ENCODE data around the gene RIPOR2.
"Not testable (repeated sequence)": the region's sequence is repeated elsewhere in the genome, so short reads cannot be mapped to it uniquely, and the experiment has no call there.

The RIPOR2 gene

GRCh38 chr6:24950218-24950941, 14.6 kb upstream of the RIPOR2 start:
- no peak for DNase-seq

DNA sequence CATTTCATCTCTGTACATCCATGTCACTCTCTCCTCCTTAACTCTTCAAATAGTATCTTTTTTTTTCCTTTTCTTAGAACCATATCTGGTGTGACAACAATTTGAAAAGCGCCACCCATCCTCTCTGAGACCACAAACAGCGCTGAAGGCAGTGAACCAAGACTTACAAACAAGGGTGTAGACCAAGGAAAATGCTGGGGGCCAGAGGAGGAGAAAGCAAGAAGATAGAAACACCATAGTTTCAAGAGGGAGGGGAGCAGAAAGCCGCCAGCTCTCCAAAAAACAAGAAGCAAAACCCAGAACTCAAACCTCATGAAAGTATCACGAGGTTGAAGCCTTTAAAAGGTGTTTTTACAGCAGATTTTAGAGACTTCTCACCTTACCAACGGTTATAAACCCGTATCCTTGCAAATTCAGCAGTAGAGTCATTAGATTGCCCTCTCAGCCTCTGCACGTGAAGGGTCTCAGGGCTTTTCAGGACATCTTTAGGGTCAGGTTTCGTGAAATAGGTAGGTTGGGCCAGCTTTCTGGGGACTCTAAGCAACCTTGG, 13.3 kb upstream of the RIPOR2 start:
- DNase-seq: peak; percentile 54

DNA sequence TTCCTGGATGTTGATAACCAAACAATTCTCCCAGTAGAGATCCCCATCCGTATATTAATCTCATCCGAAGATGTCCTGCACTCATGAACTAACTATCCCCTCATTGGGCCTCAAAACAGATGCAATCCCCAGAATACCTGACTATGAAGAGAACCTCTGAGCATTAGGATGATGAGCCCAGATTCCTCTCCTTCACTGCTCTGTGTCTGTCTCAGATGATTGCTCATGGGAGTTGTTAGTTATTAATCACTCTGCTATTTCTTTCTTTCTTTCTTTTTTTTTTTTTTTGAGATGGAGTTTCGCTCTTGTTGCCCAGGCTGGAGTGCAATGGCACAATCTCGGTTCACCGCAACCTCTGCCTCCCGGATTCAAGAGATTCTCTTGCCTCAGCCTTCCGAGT, 12.5 kb upstream of the RIPOR2 start:
- DNase-seq: not testable (repeated sequence)

DNA sequence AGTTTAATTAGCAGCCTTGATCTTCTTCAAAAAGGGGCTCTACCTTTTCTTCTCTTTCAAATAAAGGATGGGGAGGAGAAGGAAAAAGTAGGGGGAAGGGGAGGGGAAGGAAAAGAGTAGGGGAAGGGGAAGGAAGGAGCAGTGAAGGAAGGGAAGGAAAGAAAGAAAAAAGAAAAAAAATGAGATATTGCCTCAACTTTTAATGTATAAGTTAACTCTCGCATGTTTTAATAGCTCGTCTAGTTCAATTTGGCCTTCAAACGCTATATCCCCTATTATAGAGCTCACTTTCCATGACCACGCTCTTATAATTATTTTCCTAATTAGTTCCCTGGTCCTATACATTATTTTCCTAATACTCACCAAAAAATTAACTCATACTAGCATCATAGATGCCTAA, 11.9 kb upstream of the RIPOR2 start:
- no peak for DNase-seq

DNA sequence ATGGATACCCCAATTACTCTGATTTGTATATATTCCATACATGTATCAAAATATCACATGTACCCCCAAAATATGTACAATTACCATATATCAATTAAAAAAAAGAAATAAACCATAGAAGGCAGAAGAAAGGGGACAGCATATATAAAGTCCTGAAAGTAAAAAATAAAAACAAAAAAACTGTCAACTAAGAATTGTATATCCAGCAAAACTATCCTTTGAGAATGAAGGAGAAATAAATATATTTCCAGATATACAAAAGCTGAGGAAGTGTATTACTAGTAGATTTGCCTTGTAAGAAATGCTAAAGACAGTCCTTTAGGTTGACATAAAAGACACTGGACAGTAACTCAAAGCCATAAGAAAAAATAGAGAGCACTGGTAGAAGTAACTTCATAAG, 9.3 kb upstream of the RIPOR2 start:
- no peak for DNase-seq

- no peak for DNase-seq
Observed at GRCh38 chr6:24943774-24944173, 8.0 kb upstream of the RIPOR2 start.

DNA sequence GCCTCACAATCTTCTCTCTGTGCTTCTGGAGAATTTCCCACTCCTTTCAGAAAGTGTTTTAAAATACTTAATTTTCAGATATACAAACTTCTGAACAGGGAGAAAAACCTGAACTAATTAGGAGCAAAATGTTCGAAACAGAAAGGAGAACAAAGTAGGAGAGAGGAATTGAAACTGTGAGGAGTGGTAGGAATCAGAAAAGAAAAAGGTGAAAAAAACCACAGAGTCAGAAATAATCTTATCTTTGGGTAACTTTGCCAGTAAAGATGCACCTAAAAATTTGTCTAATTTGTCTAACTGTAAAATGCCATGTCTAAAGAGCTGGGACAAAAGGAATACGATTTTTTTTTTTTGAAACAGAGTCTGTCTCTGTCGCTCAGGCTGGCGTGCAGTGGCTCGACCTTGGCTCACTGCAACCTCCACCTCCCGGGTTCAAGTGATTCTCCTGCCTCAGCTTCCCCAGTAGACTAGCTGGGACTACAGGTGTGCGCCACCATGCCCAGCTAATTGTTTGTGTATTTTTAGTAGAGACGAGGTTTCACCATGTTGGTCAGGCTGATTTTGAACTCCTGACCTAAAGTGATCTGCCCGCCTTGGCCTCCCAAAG, 4.7 kb upstream of the RIPOR2 start:
- no peak for DNase-seq

GRCh38 chr6:24936641-24937317, 1.0 kb upstream of the RIPOR2 start:
- DNase-seq: no peak

- DNase-seq: peak; percentile 62
Observed at GRCh38 chr6:24933868-24934401, 1.8 kb downstream of the RIPOR2 start.

DNA sequence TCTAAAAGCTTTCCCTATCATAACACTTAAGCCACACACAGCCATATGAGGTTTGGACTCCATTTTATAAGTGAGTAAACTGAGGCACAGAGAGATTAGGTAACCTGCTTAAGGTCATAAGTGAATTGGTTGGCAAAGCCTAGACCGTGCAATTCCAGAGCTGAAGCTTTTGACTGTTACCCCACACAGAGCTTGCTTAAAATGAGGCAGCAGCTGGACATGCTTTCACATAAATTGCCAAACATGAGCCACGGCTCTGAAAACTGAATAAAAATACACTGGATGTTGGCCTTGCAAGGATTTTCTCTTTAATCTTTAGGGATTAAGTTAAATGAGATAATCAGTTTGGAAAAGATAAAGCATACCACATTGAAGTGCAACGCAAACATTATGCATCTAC, 2.5 kb downstream of the RIPOR2 start:
- DNase-seq: no peak

- no peak for DNase-seq
Observed at GRCh38 chr6:24932832-24933231, 2.9 kb downstream of the RIPOR2 start.

DNA sequence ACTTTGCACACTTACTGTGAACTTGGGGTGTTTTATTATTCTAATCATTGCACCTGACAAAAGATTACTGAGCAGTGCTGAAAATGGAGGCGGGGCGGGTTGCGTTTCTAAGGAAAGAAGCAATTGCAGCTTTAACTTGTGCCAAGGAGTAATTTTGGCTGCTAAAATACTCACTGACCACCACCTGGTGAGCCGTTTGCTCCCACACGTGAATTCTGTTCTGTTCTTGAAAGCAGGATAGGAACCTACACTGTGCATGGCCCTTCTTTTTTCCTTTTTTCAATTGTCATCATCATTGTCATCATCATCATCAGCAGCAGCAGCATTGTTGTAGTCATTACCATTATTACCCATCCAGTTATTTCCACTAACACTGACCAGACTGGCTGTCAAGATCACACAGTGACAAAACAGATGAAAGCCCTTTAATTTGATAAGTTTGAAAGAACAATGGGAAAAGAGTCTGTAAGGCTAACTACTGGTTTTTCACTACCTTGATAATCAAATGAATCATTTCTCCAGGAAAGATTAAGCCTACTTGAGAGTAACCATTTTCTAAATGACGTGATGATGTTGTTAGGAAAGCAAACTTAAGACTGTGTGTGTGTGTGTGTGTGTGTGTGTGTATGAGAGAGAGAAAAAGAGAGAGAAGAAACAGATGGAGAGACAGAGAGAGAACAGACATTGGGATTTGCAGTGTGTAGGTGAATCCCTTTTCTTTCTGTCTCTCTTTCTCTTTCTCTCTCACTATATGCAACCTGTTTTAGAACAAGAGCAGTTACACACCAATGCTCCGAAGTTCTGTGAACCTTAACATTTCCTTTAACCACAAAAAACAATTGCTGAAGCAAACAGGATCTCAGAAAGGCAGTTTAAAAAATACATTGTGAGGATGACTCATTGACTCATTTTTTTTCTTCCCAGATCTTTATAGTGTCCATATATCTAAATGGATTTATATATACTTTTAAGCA, 3.8 kb downstream of the RIPOR2 start:
- DNase-seq: no peak

DNA sequence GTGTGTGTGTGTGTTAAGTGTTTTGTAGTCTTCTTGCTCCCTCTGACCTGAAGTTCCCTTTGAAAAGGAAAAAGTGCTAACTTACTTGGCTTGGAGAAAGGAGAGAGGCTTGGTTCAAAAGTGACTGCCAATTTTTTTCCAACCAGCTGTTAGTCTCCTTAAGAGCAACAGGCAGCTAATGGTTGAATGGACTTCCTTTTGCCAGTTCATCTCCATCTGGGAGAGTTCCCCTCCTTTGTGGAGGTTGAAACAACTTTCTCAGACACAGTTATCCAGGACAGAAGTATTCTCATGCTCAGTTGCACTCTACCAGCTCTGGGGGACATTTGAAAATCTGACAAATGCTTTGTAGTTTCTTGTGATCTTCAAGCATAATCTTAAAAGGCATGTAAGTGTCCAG, 4.5 kb downstream of the RIPOR2 start:
- no peak for DNase-seq

- no peak for DNase-seq
Observed at GRCh38 chr6:24930431-24930871, 5.3 kb downstream of the RIPOR2 start.

DNA sequence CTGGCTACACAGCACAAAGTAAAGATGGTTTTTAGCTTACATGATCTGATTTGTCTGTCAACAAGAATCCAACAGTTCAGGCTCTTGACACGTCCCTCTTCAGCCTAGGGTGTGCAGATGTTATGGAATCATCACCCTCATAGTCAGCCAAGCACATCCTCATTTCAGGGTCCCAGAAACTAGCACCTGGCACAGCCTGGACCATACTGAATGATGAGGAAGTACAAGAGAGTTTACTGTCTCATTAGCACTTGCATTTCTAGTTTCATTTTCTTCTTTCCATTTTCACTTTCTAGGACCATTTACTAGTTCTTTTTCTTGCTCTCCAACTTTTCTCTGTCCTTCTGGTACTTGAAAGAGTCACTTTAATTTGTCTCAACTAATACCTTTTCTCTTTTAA, 6.5 kb downstream of the RIPOR2 start:
- DNase-seq: no peak

- DNase-seq: no peak
Observed at GRCh38 chr6:24927985-24928745, 7.6 kb downstream of the RIPOR2 start.

GRCh38 chr6:24927277-24927955, 8.3 kb downstream of the RIPOR2 start:
- DNase-seq: no peak

GRCh38 chr6:24926647-24927046, 9.1 kb downstream of the RIPOR2 start:
- DNase-seq: not testable (repeated sequence)

DNA sequence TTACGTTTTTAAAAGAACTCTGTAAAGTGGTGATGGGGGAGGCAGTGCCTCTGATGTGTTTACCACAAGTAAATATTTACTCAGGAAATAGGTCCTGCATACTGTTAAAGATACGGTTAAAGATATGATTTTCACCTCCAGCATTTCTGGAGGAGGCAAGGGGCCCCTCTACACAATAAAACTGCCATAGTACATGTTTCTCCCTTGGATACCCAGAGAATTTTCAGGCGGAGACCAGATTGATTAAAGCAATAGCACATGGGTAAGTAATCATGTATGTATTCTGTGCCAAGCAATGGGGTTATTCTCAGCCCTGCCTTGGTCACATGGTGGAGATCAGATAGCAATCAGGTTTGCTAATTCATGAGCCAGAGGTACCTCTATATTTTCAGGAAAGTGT, 9.6 kb downstream of the RIPOR2 start:
- no peak for DNase-seq

- no peak for DNase-seq
Observed at GRCh38 chr6:24925661-24926060, 10.1 kb downstream of the RIPOR2 start.
